H9 (cell line): ENCODE data around the gene SMCO3. TPM values are rescaled to one million over a fixed set of nuclear protein-coding genes. Genes with fewer than 3 reads are reported as not detected.

Source experiments
- DNase-seq: peaks from one replicate; pipeline ENCODE4 v3.0.0-alpha.2; 2017
- H2AFZ ChIP-seq: one replicate; pipeline ENCODE4 v1.6.1; 2013; ENCODE audit warnings: mild to moderate bottlenecking, low read length, control low read depth, moderate library complexity
- H2AK5ac ChIP-seq: 2 replicates; pipeline ENCODE4 v1.6.1; 2013; ENCODE audit warnings: low read length, control low read depth, mixed read lengths; ENCODE audit not compliant: insufficient read length
- H2BK120ac ChIP-seq: one replicate; pipeline ENCODE4 v1.6.1; 2013; ENCODE audit warnings: low read depth, mild to moderate bottlenecking, low read length, control low read depth, inconsistent platforms; ENCODE audit not compliant: poor library complexity, severe bottlenecking
- H2BK12ac ChIP-seq: 2 replicates; pipeline ENCODE4 v1.6.1; 2013; ENCODE audit warnings: low read length, control low read depth, mixed read lengths, low read depth; ENCODE audit not compliant: insufficient read length
- H2BK15ac ChIP-seq: 2 replicates; pipeline ENCODE4 v1.6.1; 2013; ENCODE audit warnings: low read depth, low read length, control low read depth
- H2BK20ac ChIP-seq: one replicate; pipeline ENCODE4 v1.6.1; 2013; ENCODE audit warnings: low read depth, mild to moderate bottlenecking, low read length, control low read depth, inconsistent platforms; ENCODE audit not compliant: poor library complexity, severe bottlenecking
- H2BK5ac ChIP-seq: 2 replicates; pipeline ENCODE4 v1.6.1; 2013; ENCODE audit warnings: low read length, control low read depth, mixed read lengths; ENCODE audit not compliant: insufficient read length
- H3K14ac ChIP-seq: 2 replicates; pipeline ENCODE4 v1.6.1; 2013; ENCODE audit warnings: low read length, control low read depth; ENCODE audit not compliant: insufficient read depth
- H3K18ac ChIP-seq: 2 replicates; pipeline ENCODE4 v1.6.1; 2013; ENCODE audit warnings: low read depth, mild to moderate bottlenecking, mixed read lengths, low read length, control low read depth; ENCODE audit not compliant: insufficient read length
- H3K23ac ChIP-seq: 2 replicates; pipeline ENCODE4 v1.6.1; 2013; ENCODE audit warnings: low read length, control low read depth, mixed read lengths, low read depth; ENCODE audit not compliant: insufficient read length
- H3K23me2 ChIP-seq: 2 replicates; pipeline ENCODE4 v1.6.1; 2013; ENCODE audit warnings: low read depth, mild to moderate bottlenecking, mixed read lengths, low read length, control low read depth; ENCODE audit not compliant: insufficient read length, poor library complexity, severe bottlenecking
- H3K27ac ChIP-seq: 2 replicates; pipeline ENCODE4 v1.5.1; 2013; ENCODE audit warnings: low read length, control low read depth, mixed read lengths, low read depth; ENCODE audit not compliant: insufficient read length
- H3K27me3 ChIP-seq: 2 replicates; pipeline ENCODE4 v1.6.1; 2013; ENCODE audit warnings: low read length, control low read depth, inconsistent platforms; ENCODE audit not compliant: insufficient read depth
- H3K4ac ChIP-seq: 2 replicates; pipeline ENCODE4 v1.6.1; 2013; ENCODE audit warnings: low read depth, mild to moderate bottlenecking, control low read depth, inconsistent platforms, low read length, moderate library complexity
- H3K4me1 ChIP-seq: 2 replicates; pipeline ENCODE4 v1.6.1; 2013; ENCODE audit warnings: low read length, control low read depth, inconsistent platforms; ENCODE audit not compliant: insufficient read depth
- H3K4me2 ChIP-seq: 2 replicates; pipeline ENCODE4 v1.6.1; 2013; ENCODE audit warnings: low read length, control low read depth, mixed read lengths; ENCODE audit not compliant: insufficient read length, insufficient read depth
- H3K56ac ChIP-seq: 2 replicates; pipeline ENCODE4 v1.6.1; 2013; ENCODE audit warnings: low read depth, mild to moderate bottlenecking, mixed read lengths, low read length, control low read depth; ENCODE audit not compliant: insufficient read length
- H3K79me1 ChIP-seq: 2 replicates; pipeline ENCODE4 v1.6.1; 2013; ENCODE audit warnings: low read depth, mild to moderate bottlenecking, moderate library complexity, low read length, control low read depth, inconsistent platforms; ENCODE audit not compliant: insufficient read depth, poor library complexity, severe bottlenecking
- H3K79me2 ChIP-seq: 2 replicates; pipeline ENCODE4 v1.6.1; 2013; ENCODE audit warnings: low read length, control low read depth, inconsistent platforms; ENCODE audit not compliant: insufficient read depth
- H3K9ac ChIP-seq: 2 replicates; pipeline ENCODE4 v1.6.1; 2013; ENCODE audit warnings: low read length, control low read depth, mixed read lengths; ENCODE audit not compliant: insufficient read length; ENCODE audit errors: extremely low read depth
- H3K9me3 ChIP-seq: one replicate; pipeline ENCODE4 v1.6.1; 2013; ENCODE audit warnings: low read depth, low read length, inconsistent platforms; ENCODE audit not compliant: control insufficient read depth
- H3T11ph ChIP-seq: one replicate; pipeline ENCODE4 v1.6.1; 2013; ENCODE audit warnings: mild to moderate bottlenecking, low read length, control low read depth, inconsistent platforms
- H4K20me1 ChIP-seq: one replicate; pipeline ENCODE4 v1.6.1; 2013; ENCODE audit not compliant: control insufficient read depth, insufficient read length, insufficient read depth
- H4K5ac ChIP-seq: 2 replicates; pipeline ENCODE4 v1.6.1; 2013; ENCODE audit warnings: low read depth, mild to moderate bottlenecking, mixed read lengths, low read length, control low read depth; ENCODE audit not compliant: insufficient read length
- H4K8ac ChIP-seq: replicated peaks from 2 replicates; pipeline ENCODE4 v1.6.1; 2013; ENCODE audit warnings: low read length, control low read depth, mixed read lengths, low read depth; ENCODE audit not compliant: insufficient read length
- H4K91ac ChIP-seq: 2 replicates; pipeline ENCODE4 v1.6.1; 2013; ENCODE audit warnings: low read depth, mild to moderate bottlenecking, moderate library complexity, mixed read lengths, low read length, control low read depth; ENCODE audit not compliant: insufficient read length
- H3K27ac Mint-ChIP-seq, 3 experiments: 2 replicates in 2 of 3; 3 replicates in 1 of 3; pipeline ENCODE4 v1.8.0; 2020 to 2021; ENCODE audit warnings: mixed read lengths in 3 of 3, mild to moderate bottlenecking in 1 of 3, moderate library complexity in 1 of 3
- H3K27me3 Mint-ChIP-seq: 2 replicates; pipeline ENCODE4 v1.8.0; 2021; ENCODE audit warnings: low read depth, mild to moderate bottlenecking, moderate library complexity, mixed read lengths
- H3K36me3 Mint-ChIP-seq, 3 experiments: 2 replicates in 2 of 3; 3 replicates in 1 of 3; pipeline ENCODE4 v1.8.0; 2020 to 2021; ENCODE audit warnings: low read depth in 3 of 3, mixed read lengths in 3 of 3; ENCODE audit not compliant: insufficient read depth in 1 of 3
- H3K4me1 Mint-ChIP-seq, 2 experiments: 2 replicates each; pipeline ENCODE4 v1.8.0; 2020; ENCODE audit warnings: mixed read lengths in 2 of 2
- H3K4me3 Mint-ChIP-seq, 2 experiments: 2 replicates in 1 of 2; 3 replicates in 1 of 2; pipeline ENCODE4 v1.8.0; 2020 to 2021; ENCODE audit warnings: mild to moderate bottlenecking in 2 of 2, mixed read lengths in 2 of 2, moderate library complexity in 1 of 2
- H3K9me3 Mint-ChIP-seq, 2 experiments: 2 replicates in 1 of 2; 3 replicates in 1 of 2; pipeline ENCODE4 v1.8.0; 2020; ENCODE audit warnings: mild to moderate bottlenecking in 2 of 2, mixed read lengths in 2 of 2, moderate library complexity in 1 of 2
- WGBS: extraction: QIAGEN DNeasy Blood & Tissue Kit; methylation state at CpG from one replicate; pipeline ENCODE4 v1.1.7; 2013; ENCODE audit warnings: missing lambda C conversion rate, low lambda C conversion rate, mixed read lengths; ENCODE audit not compliant: insufficient read length; ENCODE audit errors: extremely low coverage; 5-methylcytosine and 5-hydroxymethylcytosine counted together
- total RNA-seq: library from RNA; stranded (reverse); gene quantifications from 2 replicates; pipeline ENCODE4 v1.2.1, GENCODE V29; 2021
- TF ChIP-seq, protein P1 (sequence below): fragments of 200-600 bp; sonication (generic); conservative IDR thresholded peaks from 3 replicates; pipeline ENCODE4 v1.8.0; 2021; ENCODE audit warnings: antibody characterized with exemption, mild to moderate bottlenecking

The SMCO3 gene
- total RNA-seq, 1 experiment from 2014 or later, result not detected

- H3K36me3 Mint-ChIP-seq, result peaks cover 0 to 13% (median 0%) of the 10 kb centered on the region in 3 experiments; a peak in 2 of 7 replicates
- Histone ChIP-seq H2BK20ac (no peak overlapping the region), H4K8ac (no peak overlapping the region), H3K4me1 (peaks cover 2% of the 10 kb centered on the region; the same call in 1 of the 2 replicates), H4K5ac (no peak overlapping the region), H3K9ac (no peak overlapping the region), H3K4ac (no peak overlapping the region), H3K14ac (no peak overlapping the region), H3K23ac (no peak overlapping the region), H2BK12ac (no peak overlapping the region), H2AFZ (no peak overlapping the region), H3K9me3 (no peaks in the 10 kb centered on the region), H3K79me1 (no peaks in the 10 kb centered on the region), H4K20me1 (no peaks in the 10 kb centered on the region), H3K23me2 (no peaks in the 10 kb centered on the region), H2BK5ac (no peak overlapping the region), H2AK5ac (no peak overlapping the region), H3K27ac (no peak overlapping the region), H3K79me2 (no peaks in the 10 kb centered on the region), H3K4me2 (no peak overlapping the region), H3T11ph (no peak overlapping the region), H2BK15ac (no peak overlapping the region), H3K18ac (no peak overlapping the region), H4K91ac (no peak overlapping the region), H3K56ac (no peak overlapping the region), H2BK120ac (no peak overlapping the region), H3K27me3 (no peaks in the 10 kb centered on the region)
- TF ChIP-seq, protein P1, sequence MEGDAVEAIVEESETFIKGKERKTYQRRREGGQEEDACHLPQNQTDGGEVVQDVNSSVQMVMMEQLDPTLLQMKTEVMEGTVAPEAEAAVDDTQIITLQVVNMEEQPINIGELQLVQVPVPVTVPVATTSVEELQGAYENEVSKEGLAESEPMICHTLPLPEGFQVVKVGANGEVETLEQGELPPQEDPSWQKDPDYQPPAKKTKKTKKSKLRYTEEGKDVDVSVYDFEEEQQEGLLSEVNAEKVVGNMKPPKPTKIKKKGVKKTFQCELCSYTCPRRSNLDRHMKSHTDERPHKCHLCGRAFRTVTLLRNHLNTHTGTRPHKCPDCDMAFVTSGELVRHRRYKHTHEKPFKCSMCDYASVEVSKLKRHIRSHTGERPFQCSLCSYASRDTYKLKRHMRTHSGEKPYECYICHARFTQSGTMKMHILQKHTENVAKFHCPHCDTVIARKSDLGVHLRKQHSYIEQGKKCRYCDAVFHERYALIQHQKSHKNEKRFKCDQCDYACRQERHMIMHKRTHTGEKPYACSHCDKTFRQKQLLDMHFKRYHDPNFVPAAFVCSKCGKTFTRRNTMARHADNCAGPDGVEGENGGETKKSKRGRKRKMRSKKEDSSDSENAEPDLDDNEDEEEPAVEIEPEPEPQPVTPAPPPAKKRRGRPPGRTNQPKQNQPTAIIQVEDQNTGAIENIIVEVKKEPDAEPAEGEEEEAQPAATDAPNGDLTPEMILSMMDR, result no peak
- H3K4me3 Mint-ChIP-seq, result no peak overlapping the region
- H3K27me3 Mint-ChIP-seq, result no peaks in the 10 kb centered on the region
- H3K9me3 Mint-ChIP-seq, result no peaks in the 10 kb centered on the region
- 100% methylated on average over 1 of the region's 3 CpGs for WGBS
- DNase-seq, result no peak
- peaks cover 17 to 26% of the 10 kb centered on the region in 2 experiments for H3K4me1 Mint-ChIP-seq
- no peak overlapping the region for H3K27ac Mint-ChIP-seq
Measured at GRCh38 chr12:14780859-14781258, 33.1 kb downstream of the SMCO3 start.
